Stimulated activated CD8-positive, alpha-beta memory T cell treated with anti-CD3 and anti-CD28 coated beads, Interleukin-7, amount 100 ng/mL, for 24 hours (primary cell): ENCODE results near the gene UNC5B.

Source experiments
- DNase-seq: peaks from one replicate; pipeline ENCODE4 v3.0.0-alpha.2; 2020; ENCODE audit warnings: low read depth

UNC5B gene

GRCh38 chr10:71223347-71224058 lies 11.1 kb downstream of the UNC5B start:
- no peak for DNase-seq

GRCh38 chr10:71225291-71226058 lies 13.1 kb downstream of the UNC5B start:
- DNase-seq, result no peak

GRCh38 chr10:71228875-71229675 lies 16.7 kb downstream of the UNC5B start:
- DNase-seq, result no peak

GRCh38 chr10:71229726-71230655 lies 17.6 kb downstream of the UNC5B start:
- DNase-seq, result no peak

GRCh38 chr10:71230656-71231025 lies 18.3 kb downstream of the UNC5B start:
- DNase-seq, result no peak

- DNase-seq, result no peak
Observed at GRCh38 chr10:71231206-71231605, 18.8 kb downstream of the UNC5B start.

GRCh38 chr10:71232089-71232998 lies 20.0 kb downstream of the UNC5B start:
- DNase-seq, result no peak

GRCh38 chr10:71233482-71233892 lies 21.1 kb downstream of the UNC5B start:
- no peak for DNase-seq

- no peak for DNase-seq
Observed at GRCh38 chr10:71234004-71234894, 21.9 kb downstream of the UNC5B start.

- no peak for DNase-seq
Observed at GRCh38 chr10:71234970-71235685, 22.8 kb downstream of the UNC5B start.

- no peak for DNase-seq
Observed at GRCh38 chr10:71235808-71236207, 23.4 kb downstream of the UNC5B start.

GRCh38 chr10:71236286-71236685 lies 23.9 kb downstream of the UNC5B start:
- DNase-seq, result no peak

- DNase-seq, result no peak
Observed at GRCh38 chr10:71236822-71237682, 24.7 kb downstream of the UNC5B start.

- DNase-seq, result no peak
Observed at GRCh38 chr10:71237843-71238623, 25.7 kb downstream of the UNC5B start.

- no peak for DNase-seq
Observed at GRCh38 chr10:71238626-71239025, 26.3 kb downstream of the UNC5B start.

GRCh38 chr10:71239131-71239915 lies 27.0 kb downstream of the UNC5B start:
- DNase-seq, result no peak
